SK-N-SH treated with all-trans-retinoic acid at 6 μM for 48 hours (cell line): ENCODE measurements around the gene COL4A5.
"Not testable (repeated sequence)": the region's sequence is repeated elsewhere in the genome, so short reads cannot be mapped to it uniquely, and the experiment has no call there.

Source experiments
- OSR1 ChIP-seq: fragments of 250-450 bp; sonication (Bioruptor Pico); IDR thresholded peaks from 2 replicates; pipeline ENCODE4 v1.8.0; 2022; ENCODE audit warnings: moderate library complexity, mild to moderate bottlenecking, inconsistent platforms
- PPARA ChIP-seq: fragments of 250-450 bp; sonication (Bioruptor Pico); IDR thresholded peaks from 2 replicates; pipeline ENCODE4 v1.5.0; 2020; ENCODE audit warnings: mild to moderate bottlenecking, borderline replicate concordance
- ZFP30 ChIP-seq: fragments of 450-650 bp; formaldehyde crosslinking; IDR thresholded peaks from 2 replicates; pipeline ENCODE4 v1.5.0; 2022; ENCODE audit warnings: mild to moderate bottlenecking, moderate library complexity

DNA sequence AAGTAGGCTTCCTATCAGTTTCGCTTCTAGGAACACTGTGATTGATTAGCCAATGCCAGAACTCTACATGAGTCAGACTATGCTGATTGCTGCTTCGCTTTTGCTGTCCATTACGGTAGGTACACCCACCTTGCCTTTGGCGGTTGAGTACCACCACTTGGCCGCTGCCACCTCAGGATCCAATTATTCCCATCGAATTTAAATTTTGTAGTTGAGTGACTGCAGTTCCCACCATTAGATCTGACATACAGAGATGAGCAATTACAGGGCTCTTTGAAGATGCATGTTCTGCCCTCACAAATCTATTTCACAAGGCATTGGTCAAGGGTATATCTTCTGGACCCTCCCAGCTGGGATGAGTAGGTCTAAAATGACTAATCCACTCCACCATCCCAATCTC is 41.9 kb downstream of the COL4A5 start:
- not testable (repeated sequence) for TF ChIP-seq ZFP30 (CRISPR knock-in tag); OSR1 (CRISPR knock-in tag); PPARA
